ENCODE data around the gene SCN5A.

Gene SCN5A

GRCh38 chr3:38551026-38551832 is 98.3 kb downstream of the SCN5A start:
- TF ChIP-seq CTCF (IDR thresholded peaks at IDR 0.05; ENCODE audit: borderline replicate concordance, control extremely low read depth, extremely low read depth, insufficient read depth, missing control alignments): no peak
- in situ Hi-C loops (cut with MboI; ENCODE audit: low sequenced_read_pairs, unreplicated experiment): no loop called here
- no peak for DNase-seq (ENCODE audit: low spot score)

- no peak for DNase-seq (ENCODE audit: low spot score)
- in situ Hi-C loops (cut with MboI; ENCODE audit: low sequenced_read_pairs, unreplicated experiment): no loop called here
- TF ChIP-seq CTCF (IDR thresholded peaks at IDR 0.05; ENCODE audit: borderline replicate concordance, control extremely low read depth, extremely low read depth, insufficient read depth, missing control alignments): no peak
These were observed 99.3 kb downstream of the SCN5A start for GRCh38 chr3:38549957-38550840.

- no peak for DNase-seq (ENCODE audit: low spot score)
- no peak for TF ChIP-seq CTCF (IDR thresholded peaks at IDR 0.05; ENCODE audit: borderline replicate concordance, control extremely low read depth, extremely low read depth, insufficient read depth, missing control alignments)
- in situ Hi-C loops (cut with MboI; ENCODE audit: low sequenced_read_pairs, unreplicated experiment): no loop called here
These were observed 100.0 kb downstream of the SCN5A start for GRCh38 chr3:38549486-38549885.

GRCh38 chr3:38549082-38549481 is 100.4 kb downstream of the SCN5A start:
- TF ChIP-seq CTCF (IDR thresholded peaks at IDR 0.05; ENCODE audit: borderline replicate concordance, control extremely low read depth, extremely low read depth, insufficient read depth, missing control alignments): no peak
- in situ Hi-C loops (cut with MboI; ENCODE audit: low sequenced_read_pairs, unreplicated experiment): no loop called here
- no peak for DNase-seq (ENCODE audit: low spot score)

GRCh38 chr3:38548154-38548931 is 101.1 kb downstream of the SCN5A start:
- no peak for DNase-seq (ENCODE audit: low spot score)
- in situ Hi-C loops (cut with MboI; ENCODE audit: low sequenced_read_pairs, unreplicated experiment): no loop called here
- no peak for TF ChIP-seq CTCF (IDR thresholded peaks at IDR 0.05; ENCODE audit: borderline replicate concordance, control extremely low read depth, extremely low read depth, insufficient read depth, missing control alignments)

- no peak for TF ChIP-seq CTCF (IDR thresholded peaks at IDR 0.05; ENCODE audit: borderline replicate concordance, control extremely low read depth, extremely low read depth, insufficient read depth, missing control alignments)
- in situ Hi-C loops (cut with MboI; ENCODE audit: low sequenced_read_pairs, unreplicated experiment): no loop called here
- no peak for DNase-seq (ENCODE audit: low spot score)
These were observed 103.5 kb downstream of the SCN5A start for GRCh38 chr3:38545983-38546382.

Measured in GM13976 (cell line).